Amniotic epithelial cell (primary cell): Measurements from ENCODE around the gene NDUFA3.

Experiments
- DNase-seq: peaks from one replicate; pipeline ENCODE4 v3.0.0-alpha.2; 2010; ENCODE audit warnings: low read depth

NDUFA3 gene

DNA sequence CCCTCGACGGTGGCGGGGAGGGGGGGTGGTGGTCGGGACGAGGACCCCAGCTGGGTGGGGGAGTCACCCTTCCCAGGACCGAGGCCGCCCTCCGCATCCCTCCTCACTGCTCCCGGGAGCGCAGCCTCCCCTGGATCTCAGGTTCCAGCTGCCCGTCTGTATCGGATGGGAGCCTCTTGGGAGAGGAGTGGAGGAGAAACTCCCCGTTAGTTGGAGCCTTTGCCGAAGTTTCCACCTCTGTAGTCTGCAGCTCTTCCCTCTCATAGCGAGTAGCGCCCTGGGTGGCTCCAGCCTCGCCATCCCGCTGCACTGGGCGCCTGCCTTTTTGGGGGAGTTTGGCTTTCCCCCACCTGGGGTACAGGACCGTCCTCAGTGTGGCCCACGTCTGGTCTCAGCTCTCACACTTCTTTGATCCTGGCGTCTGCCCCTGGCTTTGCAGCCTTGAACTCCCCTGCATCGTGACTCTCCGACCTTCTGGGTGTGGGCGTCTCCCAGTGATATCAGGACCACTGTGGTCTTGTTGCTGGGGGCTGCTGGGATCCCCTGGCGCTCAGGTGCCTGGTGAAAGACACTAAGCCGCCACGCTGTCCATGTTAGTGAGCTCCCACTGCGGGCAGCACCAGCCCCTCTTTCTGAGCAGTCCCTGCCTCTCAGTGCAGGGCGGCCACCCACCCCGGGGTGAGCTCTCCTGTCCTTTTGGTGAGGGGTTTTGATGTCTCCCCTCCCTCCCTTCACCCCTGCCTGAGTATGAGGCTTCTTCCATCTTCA is 36.0 kb downstream of the NDUFA3 start:
- DNase-seq: no peak

DNA sequence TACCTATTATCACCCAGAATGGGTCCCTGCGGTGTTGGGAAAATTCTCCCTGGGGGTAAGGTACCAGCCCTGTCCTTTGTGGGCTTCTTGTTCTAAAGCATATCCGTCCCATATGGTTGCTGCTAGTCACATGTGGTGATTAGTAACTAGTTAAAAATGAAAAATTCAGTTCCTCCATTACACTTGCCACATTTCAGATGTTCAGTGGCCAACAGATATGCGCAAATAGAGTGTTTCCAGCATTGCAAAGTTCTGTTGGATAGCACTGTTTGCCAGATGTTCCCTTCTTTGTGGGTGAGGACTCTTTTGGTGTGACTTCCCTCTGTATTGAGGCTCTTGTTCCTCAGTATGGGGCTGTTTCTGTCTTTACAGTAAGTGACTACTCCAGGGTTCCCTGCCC is 38.7 kb downstream of the NDUFA3 start:
- no peak for DNase-seq

GRCh38 chr19:54142166-54142780 is 39.6 kb downstream of the NDUFA3 start:
- DNase-seq: no peak

- no peak for DNase-seq
Observed at GRCh38 chr19:54145541-54146158, 43.0 kb downstream of the NDUFA3 start.

DNA sequence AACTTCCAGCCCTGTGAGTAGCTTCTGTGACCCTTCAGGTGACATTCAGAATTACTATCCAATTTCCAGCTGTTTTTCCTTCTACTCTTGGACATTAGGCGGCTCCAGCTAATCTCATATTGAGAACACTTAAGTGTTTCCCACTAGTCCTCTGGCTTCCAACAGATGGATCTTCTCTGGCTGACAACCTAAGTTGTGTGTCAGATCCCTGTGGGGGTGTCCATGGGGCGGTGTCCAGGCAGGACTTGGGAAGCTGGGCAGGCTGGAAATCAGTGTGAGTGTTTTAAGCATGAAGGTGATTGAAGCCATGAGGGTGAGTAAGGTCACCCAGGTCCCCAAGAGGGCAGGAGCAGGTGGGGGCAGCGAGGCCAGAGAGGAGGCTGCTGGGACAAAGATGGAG is 45.0 kb downstream of the NDUFA3 start:
- no peak for DNase-seq

DNA sequence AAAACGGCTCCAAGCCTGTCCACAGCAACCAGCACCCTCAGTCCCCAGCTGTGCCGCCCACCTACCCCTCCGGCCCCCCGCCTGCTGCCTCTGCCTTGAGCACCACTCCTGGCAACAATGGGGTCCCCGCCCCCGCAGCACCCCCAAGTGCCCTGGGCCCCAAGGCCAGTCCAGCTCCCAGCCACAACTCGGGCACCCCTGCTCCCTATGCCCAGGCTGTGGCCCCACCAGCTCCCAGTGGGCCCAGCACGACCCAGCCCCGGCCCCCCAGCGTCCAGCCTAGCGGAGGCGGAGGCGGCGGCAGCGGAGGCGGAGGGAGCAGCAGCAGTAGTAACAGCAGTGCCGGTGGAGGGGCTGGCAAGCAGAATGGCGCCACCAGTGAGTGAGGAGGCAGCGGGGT is 45.5 kb downstream of the NDUFA3 start:
- no peak for DNase-seq

DNA sequence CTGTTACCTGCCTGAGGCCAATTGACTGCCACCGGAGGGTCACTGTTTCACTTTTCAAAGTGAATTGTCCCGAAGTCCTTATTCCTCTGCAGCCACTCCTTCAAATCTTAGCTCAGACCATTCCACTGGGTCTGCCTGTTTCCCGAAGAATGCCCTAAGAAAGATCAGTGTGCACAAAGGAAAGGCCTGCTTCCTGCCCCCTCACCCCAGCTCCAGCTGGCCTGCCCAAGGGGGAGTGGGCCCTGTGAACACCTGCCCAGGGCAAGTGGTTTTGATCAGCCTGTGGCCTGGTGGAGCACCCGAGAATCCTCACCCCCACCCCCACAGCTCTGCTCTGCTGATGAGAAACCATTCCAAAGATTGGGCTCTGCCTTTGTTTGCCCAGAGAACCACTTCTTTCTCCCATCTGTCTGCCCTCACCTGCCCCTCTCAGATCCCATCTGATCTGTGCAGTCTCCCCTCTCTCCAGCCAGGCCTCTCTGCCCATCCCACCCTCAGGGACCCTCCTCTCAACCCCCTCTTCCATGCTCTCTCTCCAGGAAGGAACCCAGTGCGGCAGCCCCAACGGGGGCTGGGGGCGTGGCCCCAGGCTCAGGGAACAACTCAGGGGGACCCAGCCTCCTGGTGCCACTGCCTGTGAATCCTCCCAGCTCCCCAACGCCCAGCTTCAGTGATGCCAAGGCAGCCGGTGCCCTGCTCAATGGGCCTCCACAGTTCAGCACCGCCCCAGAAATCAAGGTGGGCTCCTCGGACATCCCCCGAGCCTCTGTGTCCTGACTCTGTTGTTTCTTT is 46.6 kb downstream of the NDUFA3 start:
- no peak for DNase-seq

DNA sequence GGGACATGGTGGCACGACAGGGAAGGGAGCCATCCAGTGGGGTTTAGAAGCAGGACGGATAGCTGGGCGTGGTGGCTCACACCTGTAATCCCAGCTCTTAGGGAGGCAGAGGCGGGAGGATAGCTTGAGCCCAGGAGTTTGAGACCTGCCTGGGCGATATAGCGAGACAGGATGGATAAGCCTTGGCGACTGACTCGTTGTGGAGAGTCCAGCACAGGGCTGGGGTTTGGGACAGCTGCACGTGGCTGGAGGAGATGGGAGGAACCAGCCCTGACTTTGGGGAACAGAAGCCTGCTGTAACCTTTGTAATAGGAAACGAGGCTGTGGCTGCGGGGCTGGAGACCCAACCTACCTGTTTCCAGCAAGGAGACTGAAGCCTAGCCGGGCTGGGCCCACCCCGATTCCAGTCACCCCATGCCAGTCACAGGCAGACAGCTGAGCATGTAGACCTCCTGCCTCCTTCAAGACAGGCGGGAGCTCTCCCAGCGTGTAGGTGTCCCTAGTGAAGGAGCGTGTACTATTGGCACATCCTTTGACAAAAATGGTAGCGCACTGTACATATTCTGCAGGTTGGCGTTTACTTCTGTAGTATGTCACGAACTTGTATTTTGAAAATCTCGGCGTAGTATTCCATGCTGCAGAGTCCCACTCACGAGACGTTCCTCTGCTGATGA is 48.8 kb downstream of the NDUFA3 start:
- DNase-seq: no peak

DNA sequence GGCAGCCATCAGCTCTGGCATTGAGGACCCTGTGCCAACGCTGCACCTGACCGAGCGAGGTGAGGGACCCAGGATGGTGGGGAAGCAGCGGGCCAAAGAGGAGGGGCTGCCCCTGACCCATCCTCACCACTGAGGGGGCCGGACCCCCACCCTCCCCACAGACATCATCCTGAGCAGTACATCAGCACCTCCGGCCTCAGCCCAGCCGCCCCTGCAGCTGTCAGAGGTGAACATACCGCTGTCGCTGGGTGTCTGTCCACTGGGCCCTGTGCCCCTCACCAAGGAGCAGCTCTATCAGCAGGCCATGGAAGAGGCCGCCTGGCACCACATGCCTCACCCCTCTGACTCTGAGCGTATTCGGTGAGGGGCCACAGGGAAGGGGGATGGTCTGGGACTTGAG is 49.6 kb downstream of the NDUFA3 start:
- no peak for DNase-seq

- DNase-seq: no peak
Observed at GRCh38 chr19:54152878-54153524, 50.3 kb downstream of the NDUFA3 start.

DNA sequence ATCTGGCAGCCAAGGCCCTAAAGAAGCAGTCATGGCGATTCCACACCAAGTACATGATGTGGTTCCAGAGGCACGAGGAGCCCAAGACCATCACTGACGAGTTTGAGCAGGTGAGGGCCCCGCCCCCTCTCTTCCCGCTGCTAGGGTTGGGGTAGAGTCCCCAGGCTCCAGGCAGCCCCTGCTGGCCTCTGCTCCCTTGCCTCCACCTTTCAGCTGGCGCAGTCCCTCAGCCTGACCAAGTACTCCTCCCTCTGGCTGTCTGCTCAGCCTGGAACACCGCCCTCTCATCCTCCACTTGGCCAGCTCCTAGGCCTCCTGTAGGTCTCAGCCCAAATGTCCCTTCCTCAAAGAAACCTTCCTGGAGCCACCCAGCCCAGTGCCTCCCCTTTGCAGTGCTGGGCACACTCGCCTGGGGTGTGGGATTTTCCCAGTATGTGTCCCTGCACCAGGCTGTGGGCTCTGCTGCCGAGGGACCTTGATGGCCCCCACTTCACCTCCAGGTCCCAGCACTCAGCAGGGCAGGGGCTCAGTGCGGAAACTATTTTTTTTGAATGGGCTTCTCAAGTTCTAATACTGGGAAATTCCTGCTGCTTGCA is 51.2 kb downstream of the NDUFA3 start:
- no peak for DNase-seq

GRCh38 chr19:54154603-54155345 is 52.1 kb downstream of the NDUFA3 start:
- DNase-seq: no peak

DNA sequence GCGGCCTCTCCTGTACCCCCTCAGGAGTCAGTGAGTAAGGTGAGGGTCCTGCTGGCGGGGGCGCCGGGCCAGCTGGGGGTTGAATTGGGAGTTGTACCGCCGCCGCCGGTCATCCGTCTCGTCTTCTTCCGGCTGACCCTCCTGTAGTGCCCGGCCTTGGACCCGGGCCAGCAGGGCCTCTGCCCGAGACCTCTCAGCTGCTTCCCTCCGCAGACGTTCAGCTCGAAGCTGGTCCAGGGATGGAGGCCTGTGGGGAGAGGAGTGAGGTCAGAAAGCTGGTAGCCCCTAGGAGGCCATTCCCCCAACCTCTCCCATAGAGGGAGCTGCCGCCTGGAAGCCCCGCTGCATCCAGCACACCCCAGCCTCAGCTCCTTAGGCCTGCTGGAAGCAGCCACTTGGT is 53.0 kb downstream of the NDUFA3 start:
- DNase-seq: no peak

DNA sequence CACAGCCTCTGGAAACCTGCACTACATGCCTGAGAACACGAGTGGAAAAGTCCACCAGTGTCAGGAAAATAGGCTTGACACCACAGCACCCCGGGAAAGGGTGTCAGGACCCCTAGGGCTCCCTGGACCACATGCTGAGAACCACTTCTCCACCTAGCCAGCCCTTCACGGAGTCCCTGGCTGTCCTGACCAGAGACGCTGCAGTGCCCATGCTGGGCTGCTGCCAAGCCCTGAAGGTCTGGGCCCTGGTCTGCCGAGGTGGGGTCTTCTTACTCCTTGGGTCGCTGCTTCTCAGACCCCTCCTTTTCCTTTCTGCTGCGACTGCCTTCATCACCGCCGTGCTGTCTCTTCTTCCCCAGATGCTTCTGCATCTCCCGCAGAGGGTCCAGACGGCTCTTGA is 53.8 kb downstream of the NDUFA3 start:
- no peak for DNase-seq

DNA sequence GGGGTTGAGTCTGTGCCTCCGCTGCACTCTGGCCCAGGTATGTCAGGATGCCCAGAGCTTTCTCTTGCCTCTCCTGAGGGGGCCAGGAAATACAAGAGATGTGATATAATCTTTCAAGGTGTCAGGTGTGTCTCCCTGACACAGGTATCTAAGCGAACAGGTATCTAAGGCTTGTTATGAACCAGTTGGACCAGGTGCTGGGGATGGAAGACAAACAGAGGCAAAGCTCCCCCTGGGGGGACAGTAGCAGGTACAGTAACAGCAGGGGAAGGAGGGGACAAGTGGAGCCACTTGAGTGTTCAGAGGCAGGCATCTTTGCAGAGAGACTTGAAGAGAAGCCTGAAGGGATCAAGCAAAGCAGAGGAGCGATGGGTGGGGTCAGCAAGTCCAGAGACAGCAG is 54.3 kb downstream of the NDUFA3 start:
- no peak for DNase-seq
